HK-2 (cell line): ENCODE data around the gene SPRYD3.
"Not testable (repeated sequence)": the region's sequence is repeated elsewhere in the genome, so short reads cannot be mapped to it uniquely, and the experiment has no call there.

Experiments used
- DNase-seq: peaks from one replicate; pipeline ENCODE4 v3.0.0-alpha.2; 2018; ENCODE audit not compliant: unreplicated experiment

The SPRYD3 gene

DNA sequence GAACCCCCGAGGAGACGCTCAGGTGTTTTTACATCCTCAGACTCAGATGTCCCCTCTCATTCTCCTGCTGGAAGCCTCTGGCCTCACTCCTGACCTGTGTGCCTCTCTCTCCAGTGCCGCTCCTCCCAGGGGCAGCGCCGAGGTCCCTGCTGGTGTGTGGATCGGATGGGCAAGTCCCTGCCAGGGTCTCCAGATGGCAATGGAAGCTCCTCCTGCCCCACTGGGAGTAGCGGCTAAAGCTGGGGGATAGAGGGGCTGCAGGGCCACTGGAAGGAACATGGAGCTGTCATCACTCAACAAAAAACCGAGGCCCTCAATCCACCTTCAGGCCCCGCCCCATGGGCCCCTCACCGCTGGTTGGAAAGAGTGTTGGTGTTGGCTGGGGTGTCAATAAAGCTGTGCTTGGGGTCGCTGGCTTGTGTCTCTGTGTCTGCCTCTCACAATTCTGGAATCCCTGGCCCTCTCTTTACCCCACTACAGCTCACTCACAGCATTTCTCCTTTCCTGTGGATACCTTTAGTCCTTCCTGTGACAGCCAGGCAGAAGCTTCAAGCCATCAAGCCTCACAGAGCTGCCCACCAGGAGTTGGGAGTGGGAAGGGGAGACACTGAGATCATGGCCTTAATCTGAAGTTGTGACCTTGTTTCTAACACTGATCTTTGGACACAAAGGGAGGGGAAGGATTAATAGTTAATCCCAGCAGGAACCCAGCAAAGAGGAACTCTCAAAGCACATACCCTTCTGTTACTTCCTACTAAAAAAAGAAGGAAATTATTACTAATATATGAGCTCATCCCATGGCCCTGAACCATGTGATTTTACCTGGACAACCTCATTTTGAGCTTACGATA lies 23.0 kb upstream of the SPRYD3 start:
- no peak for DNase-seq

DNA sequence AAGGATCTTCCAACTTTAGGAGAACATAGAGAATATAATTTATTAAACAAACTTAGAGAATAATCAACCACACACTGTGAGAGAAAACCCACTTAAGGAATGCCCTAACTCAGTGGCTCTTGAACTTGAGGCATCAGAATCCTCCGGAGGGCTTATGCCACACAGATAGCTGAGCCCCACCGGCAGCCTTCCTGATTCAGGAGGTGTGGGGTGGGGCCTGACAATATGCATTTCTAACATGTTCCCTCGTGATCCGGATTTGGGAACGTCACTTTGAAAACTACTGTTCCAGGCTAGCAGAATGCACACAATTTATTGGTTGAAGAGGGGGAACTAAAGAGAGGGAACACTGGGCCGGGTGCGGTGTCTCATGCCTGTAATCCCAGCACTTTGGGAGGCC lies 22.1 kb upstream of the SPRYD3 start:
- no peak for DNase-seq

DNA sequence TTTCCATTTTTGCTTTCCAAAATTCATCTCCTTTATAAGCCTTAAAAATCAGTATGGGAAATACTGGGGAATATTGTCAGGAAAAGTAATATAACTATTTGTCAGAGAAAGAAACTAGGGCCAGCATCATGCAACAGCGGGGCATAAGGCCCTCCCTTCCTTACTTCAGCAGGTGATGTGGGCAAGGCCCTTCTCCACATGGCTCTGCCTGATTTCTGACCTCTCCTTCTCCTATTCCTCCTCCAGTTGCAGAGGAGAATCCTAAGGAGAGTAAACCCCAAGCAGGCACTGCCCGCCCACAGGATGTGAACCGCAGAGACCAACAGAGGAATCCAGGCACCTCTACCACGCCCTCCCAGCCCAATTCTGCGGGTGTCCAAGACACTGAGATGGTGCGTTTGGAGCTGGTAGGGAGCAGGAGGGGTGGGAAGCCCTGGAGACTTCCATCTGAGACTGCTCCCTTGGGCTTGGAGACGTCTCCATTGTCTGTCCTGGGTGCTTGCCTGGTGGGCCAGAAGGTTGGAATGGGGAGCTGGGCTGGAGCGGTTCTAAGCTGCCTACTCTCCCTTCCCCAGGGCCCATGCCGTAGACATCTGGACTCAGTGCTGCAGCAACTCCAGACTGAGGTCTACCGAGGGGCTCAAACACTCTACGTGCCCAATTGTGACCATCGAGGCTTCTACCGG lies 21.4 kb upstream of the SPRYD3 start:
- no peak for DNase-seq

DNA sequence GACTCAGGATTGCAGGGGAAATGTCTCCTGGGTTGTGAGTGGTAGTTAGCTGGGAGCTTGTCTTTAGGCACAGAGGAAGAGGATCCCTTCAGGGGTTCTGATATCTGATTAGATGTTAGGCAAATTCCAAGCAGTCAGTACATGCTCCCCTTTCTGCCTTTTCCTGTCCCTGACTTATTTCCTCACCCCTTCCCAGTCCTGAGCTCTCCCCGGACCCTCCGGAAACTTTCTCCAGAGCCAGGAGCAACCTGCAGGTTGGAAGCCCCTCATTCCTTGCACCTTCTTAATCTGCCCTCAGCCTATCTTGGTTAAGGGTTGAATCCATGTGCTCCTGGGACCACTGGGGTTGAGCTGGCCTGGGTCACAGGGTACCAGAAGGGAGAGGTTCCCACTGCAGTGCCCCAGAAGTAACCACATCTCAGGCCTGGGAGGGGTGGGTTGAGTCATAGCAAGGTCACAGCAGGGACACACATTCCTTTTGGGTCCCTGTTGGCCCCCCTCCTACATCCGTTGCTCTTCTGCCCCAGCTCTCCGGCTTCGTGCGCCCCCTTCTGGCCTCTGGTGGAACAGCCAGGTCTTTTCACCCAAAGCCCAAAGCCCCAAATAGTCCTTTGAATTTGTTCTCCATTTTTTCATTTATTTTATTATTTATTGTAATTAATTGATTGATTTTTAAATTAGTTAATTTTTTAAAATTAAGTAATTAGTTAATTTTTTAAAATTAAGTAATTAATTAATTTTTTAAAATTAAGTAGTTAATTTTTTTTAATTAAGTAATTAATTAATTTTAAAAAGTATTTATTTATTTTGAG lies 20.1 kb upstream of the SPRYD3 start:
- DNase-seq = peak; percentile 91

DNA sequence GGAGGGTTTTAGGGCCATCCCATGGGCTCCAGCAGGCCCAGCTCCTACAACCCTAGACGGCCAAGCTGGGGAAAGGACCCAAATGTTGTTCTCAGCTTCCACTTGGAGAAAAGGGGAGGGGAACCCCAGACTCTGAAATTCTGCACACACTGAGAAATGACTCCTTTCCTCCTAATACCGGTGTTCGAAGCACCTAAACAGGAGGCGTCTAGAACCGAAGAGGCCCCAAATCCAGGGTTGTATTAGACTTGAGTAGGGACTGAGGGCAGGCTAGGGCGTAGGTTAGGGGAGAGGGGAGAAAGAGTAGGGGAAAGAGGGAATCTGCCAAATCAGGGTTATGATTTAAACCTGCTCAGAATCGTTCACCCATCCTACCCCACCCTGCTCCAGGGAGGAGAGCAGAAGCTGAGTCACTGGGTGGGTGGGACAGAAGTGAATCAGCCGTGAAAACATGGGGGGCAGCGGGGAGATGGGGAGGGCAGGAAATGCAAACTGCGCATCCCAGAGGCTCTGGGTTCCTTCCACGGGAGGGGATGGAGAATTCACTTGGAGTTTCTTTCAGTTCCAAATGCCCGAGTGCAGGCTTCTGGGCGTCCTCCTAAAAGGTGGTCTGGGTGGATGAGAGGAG lies 19.3 kb upstream of the SPRYD3 start:
- peak; percentile 71 for DNase-seq

DNA sequence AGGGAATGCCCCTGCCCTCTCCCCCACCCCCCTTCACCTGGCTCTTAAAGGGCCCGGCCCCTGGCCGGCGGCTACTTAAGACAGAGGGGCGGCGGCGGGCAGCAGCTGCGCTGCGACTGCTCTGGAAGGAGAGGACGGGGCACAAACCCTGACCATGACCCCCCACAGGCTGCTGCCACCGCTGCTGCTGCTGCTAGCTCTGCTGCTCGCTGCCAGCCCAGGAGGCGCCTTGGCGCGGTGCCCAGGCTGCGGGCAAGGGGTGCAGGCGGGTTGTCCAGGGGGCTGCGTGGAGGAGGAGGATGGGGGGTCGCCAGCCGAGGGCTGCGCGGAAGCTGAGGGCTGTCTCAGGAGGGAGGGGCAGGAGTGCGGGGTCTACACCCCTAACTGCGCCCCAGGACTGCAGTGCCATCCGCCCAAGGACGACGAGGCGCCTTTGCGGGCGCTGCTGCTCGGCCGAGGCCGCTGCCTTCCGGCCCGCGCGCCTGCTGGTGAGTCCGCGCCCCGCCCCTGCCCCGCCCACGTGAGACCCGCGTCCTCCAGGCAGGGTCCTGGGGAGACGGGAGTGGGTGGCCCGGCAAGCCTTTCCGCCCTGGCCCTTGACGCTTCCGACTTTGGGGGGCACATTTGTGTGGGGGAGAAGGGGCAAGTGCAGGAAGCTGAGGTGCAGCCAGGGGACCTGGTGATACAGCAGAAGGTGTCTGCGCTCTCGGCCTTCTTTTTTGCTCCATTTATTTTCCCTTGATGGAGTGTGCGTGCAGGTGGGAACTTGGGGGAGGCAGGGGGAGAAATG lies 18.6 kb upstream of the SPRYD3 start, which contains the start of gene IGFBP6:
TSS of gene IGFBP6 (plus strand) at position 104 of the 790 bp plus-strand sequence. CDS start at position 155, 51 bp downstream.
- peak; percentile 72 for DNase-seq

DNA sequence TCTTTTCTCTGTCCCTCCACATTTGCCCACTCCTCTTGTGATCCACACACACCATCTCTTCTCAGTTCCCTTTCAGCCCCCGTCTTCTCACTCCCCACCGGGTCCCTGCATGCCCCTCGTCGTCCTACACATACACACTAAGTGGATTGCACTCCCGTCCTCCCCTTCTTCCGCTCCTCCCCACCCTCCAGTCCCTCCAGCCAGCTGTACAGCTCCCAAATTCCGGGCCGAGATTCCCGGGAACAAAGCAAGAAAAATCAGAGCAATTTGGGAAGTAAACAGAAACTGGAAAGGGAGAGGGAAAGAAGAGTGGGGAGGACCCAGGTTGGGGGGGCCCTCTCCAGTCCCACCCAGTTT lies 18.0 kb upstream of the SPRYD3 start:
- DNase-seq = peak; percentile 24

DNA sequence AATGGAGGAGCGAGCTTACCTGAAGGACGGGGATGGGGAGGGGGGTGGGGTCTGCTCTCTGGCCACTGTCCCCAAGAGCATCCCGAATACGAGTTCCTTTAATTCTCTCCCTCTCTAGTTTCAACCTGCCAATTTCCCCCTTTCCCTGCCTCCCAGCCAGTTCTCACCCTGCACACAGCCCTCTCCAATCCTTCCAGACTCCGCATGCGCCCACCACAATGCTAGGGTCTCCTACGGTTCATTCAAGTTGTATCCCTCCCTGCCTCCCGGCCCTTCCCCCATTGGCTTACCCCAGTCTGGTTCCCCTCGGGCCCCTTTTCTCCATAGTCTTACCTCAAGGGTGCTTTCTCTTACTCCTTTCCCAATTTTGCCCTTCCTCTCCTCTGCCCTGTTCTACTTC lies 17.6 kb upstream of the SPRYD3 start:
- DNase-seq = no peak

DNA sequence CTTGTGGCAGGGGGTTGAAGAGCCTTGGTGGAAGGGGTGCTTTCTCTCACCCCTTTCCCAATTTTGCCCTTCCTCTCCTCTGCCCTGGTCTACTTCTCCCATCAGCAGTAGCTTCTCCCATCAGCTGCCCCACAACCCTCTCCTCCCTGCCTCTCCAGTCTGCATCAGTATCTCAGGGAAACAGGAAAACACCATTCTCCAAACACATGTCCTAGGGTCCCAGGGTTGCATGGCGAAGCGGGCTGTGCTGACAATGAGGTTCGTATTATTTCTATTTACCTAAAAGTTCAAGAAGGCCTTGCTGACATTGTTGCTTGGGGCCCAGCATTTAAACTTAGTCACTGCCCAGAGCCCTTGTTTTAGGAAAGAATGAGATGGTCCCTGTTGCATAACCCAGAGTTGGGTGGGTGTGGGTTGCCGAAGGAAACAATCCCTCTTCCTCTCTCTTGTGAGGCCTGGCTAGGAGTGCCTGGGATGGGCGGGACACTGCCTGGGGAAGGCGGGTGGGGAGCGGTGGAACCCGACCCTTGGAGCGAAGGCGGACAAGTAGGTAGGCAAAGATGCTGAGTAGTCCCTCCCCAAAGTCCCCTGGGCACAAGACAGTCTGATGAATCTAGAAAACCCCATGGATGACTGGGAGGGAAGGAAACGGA lies 17.0 kb upstream of the SPRYD3 start:
- DNase-seq = no peak

DNA sequence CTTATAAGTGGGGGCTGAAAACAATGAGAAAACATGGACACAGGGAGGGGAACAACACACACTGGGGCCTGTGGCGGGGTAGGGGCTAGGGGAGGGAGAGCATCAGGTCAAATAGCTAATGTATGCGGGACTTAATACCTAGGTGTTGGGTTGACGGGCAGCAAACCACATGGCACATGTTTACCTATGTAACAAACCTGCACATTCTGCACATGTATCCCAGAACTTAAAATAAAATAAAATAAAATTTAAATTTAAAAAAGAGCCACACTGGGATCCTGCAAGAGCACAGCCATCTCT lies 16.4 kb upstream of the SPRYD3 start:
- DNase-seq = not testable (repeated sequence)

DNA sequence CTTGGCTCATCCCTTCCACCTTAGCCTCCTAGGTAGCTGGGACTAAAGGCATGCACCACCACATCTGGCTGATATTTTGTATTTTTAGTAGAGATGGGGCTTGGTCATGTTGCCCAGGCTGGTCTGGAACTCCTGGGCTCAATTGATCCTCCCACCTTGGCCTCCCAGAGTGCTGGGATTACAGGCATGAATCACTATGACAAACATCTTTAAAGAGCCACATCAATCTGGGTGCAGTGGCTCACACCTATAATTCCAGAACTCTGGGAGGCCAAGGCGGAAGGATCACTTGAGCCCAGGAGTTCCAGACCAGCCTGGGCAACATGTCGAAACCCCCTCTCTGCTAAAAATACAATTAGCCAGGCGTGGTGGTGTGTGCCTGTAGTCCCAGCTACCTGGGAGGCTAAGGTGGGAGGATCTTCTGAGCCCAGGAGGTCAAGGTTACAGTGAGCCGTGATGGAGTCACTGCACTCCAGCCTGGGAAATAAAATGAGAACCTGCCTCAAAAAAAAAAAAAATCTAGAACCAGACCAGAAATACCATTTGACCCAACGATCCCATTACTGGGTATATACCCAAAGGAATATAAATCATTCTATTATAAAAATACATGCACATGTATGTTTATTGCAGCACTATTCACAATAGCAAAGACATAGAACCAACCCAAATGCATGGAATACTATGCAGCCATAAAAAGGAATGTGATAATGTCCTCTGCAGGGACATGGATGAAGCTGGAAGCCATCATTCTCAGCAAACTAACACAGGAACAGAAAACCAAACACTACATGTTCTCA lies 15.8 kb upstream of the SPRYD3 start:
- DNase-seq = not testable (repeated sequence)

DNA sequence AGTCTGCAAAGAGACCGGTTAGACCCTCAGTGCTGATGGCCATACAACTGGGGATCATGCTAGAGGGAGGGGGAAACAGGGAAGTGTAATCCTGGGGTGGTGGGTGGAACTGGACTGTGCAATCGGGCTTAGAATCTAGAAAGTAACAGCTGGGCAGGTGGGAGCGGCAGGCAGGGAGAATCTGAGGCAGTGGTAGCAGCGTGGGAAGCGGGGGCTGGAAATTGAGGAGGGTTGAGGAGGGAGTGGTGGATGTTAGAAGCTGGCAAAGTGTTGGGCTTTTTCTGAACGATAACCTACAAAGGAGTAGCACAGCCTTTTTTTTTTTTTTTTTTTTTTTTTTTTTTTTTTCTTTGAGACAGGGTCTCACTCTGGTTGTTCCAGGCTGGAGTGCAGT lies 15.2 kb upstream of the SPRYD3 start:
- DNase-seq = no peak

DNA sequence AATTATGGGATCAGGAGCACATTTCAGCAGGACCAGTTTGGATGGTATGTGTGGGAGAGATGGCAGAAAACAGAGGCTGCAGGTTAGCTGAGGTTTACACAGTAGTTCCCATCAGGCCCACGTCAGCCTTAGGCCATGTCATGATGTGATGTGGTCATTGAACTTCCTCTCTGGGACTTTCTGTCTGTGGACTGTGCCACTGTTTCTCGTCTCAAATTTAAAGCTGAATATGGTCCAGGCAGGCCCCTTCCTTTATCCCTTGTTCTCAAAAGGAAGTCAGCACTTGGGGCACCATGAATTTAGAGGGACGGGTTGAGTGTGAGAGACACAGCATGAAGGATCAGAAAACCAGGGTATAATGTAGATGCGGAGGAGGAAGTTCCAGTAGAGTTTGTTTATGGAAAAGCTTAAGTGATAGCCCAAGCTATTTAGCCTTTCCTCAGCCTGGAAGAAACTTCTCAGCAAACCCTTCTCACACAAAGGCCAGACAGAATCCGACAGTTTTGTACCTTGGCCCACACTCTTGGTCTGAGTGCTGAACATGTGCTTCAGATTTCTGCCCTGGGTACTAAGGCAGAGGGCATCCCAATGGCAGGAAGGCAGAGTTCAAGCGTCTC lies 14.7 kb upstream of the SPRYD3 start:
- DNase-seq = no peak

DNA sequence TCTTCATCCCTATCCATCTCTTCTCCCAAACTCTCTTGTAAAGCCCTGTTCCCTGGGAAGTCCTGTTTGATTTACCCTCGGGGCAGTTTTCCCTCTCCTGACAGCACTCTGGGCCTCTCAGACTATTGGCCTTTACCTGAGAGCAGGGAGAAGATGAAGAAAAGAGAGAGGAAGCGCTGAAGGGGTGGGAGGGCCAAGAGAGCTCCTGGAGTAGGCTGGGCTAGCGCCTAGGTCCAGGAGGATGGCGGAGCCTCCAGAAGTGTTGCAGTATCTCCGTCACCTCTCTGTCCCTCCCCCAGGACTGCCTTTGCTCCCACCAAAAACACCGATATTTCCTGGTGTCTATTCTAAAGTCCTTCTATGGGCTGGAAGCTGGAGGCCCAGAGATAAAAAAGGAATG lies 12.6 kb upstream of the SPRYD3 start:
- DNase-seq = no peak

DNA sequence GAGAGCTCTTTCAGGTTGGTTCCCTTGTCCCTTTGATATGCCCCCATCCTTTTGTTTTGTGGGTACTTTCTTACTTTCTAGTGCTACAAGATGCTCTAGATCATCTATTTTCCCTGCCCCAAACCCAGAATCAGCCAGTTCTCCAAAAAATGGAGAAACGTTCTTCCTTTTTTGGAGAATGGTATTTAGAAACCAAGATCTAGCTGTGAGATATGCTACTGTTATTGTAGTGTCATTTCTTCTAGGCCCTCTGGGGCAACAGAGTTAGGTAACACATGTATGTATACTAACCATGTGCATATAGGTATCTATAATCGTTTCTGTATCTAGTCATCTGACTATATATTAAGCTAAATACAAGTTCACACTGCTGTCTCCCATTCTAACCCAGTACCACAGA lies 11.4 kb upstream of the SPRYD3 start:
- DNase-seq = no peak

DNA sequence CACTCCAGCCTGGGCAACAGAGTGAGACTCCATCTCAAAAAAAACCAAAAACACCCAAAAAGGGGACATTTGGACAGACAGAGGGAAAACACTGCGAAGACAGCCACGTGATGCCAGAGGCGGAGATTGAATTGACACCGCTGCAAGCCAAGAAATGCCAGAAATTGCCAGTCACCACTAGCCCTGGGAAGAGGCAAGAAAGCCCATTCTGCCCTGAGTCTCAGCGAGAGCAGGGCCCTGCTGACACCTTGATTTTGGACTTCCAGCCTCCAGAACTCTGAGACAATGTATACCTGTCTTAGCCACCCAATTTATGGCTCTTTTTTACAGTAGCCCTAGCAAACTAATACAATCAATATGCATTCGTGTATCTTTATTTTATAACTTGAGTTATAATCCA lies 10.9 kb upstream of the SPRYD3 start:
- DNase-seq = no peak

DNA sequence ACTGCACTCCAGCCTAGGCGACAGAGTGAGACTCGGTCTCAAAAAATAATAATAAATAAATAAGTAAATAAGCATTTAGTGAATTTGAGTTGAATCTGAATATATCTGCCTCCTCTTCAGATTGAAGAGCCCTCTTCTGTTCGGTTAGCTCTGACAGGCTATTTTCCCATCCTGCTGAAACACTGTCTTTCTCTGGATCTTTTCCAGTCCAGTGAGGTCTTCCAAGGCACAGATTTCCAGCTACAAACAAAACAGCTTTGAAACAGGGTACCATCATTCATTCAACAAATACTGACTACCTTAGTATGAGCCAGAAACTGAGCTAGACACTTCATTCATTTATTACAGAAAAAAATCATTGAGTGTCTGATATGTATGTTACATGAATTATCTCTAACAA lies 7.2 kb upstream of the SPRYD3 start:
- DNase-seq = no peak

DNA sequence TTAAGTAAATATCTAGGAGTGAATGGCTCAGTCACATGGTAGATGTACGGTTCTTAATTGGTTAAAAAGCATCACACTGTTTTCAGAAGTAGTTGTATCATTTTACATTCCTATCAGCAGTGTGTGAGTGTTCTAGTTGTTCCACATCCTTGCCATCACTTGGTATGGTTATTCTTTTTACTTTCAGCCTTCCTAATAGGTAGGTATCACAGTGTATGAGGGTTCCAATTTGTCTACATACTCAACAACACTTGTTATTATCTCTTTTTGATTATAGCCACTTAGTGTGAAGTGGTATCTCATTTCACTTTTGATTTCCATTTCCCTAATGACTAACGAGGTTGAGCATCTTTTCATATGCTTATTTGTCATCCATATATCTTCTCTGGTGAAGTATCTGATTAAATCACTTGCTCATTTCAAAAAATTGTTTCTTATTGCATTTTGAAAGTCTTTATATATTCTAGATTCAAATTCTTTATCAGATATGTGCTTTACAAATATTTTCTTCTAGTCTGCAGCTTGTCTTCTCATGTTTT lies 3.5 kb upstream of the SPRYD3 start:
- no peak for DNase-seq
